GM11168 (cell line): ENCODE results near the gene USB1.

Source experiments
- in situ Hi-C: fragments of 300-500 bp; cut with MboI; formaldehyde crosslinking; loops from one replicate; pipeline ENCODE4 v1.12.0; 2022; ENCODE audit warnings: low sequenced_read_pairs; ENCODE audit not compliant: unreplicated experiment

Gene USB1

GRCh38 chr16:57993897-57994296, 7.3 kb upstream of the USB1 start:
- in situ Hi-C loops: no loop called here

- in situ Hi-C loops: no loop called here
Observed at GRCh38 chr16:57994361-57994760, 6.8 kb upstream of the USB1 start.

- in situ Hi-C loops: no loop called here
Observed at GRCh38 chr16:57994778-57995177, 6.4 kb upstream of the USB1 start.

- in situ Hi-C loops: no loop called here
Observed at GRCh38 chr16:57995721-57996405, 5.3 kb upstream of the USB1 start.

- in situ Hi-C loops: no loop called here
Observed at GRCh38 chr16:57996406-57997175, 4.6 kb upstream of the USB1 start.

GRCh38 chr16:57997176-57997527, 4.1 kb upstream of the USB1 start:
- in situ Hi-C loops: no loop called here

GRCh38 chr16:57997528-57998265, 3.5 kb upstream of the USB1 start:
- in situ Hi-C loops: no loop called here

GRCh38 chr16:57998486-57998885, 2.7 kb upstream of the USB1 start:
- in situ Hi-C loops: no loop called here

GRCh38 chr16:57998992-57999365, 2.2 kb upstream of the USB1 start:
- in situ Hi-C loops: no loop called here

- in situ Hi-C loops: no loop called here
Observed at GRCh38 chr16:57999366-57999970, 1.7 kb upstream of the USB1 start.

GRCh38 chr16:57999971-58000705, 1.1 kb upstream of the USB1 start, which contains the start of gene ZNF319:
Gene ZNF319, minus strand, starts transcription at chr16:58000672. Its CDS starts 2,407 bp downstream, at chr16:57998265.
- in situ Hi-C loops: loop anchor here (10.0 kb wide), 1 partner anchor 105 kb away; no protein-coding TSS in a partner anchor

GRCh38 chr16:58001781-58002415, 691 bp downstream of the USB1 start:
- in situ Hi-C loops: loop anchor here (10.0 kb wide), 1 partner anchor 107 kb away; no protein-coding TSS in a partner anchor

- in situ Hi-C loops: loop anchor here (10.0 kb wide), 1 partner anchor 108 kb away; no protein-coding TSS in a partner anchor
Observed at GRCh38 chr16:58002416-58002800, 1.2 kb downstream of the USB1 start.

- in situ Hi-C loops: loop anchor here (10.0 kb wide), 1 partner anchor 108 kb away; no protein-coding TSS in a partner anchor
Observed at GRCh38 chr16:58002936-58003335, 1.7 kb downstream of the USB1 start.

- in situ Hi-C loops: loop anchor here (10.0 kb wide), 1 partner anchor 110 kb away; no protein-coding TSS in a partner anchor
Observed at GRCh38 chr16:58004736-58005135, 3.5 kb downstream of the USB1 start.

GRCh38 chr16:58009856-58010416, 8.7 kb downstream of the USB1 start:
- in situ Hi-C loops: loop anchor here (10.0 kb wide), 1 partner anchor 115 kb away; no protein-coding TSS in a partner anchor

GRCh38 chr16:58010886-58011285, 9.7 kb downstream of the USB1 start:
- in situ Hi-C loops: no loop called here

GRCh38 chr16:58011652-58012051, 10.4 kb downstream of the USB1 start:
- in situ Hi-C loops: no loop called here

GRCh38 chr16:58012481-58012880, 11.3 kb downstream of the USB1 start:
- in situ Hi-C loops: no loop called here
